ENCODE measurements around the gene UPF3A.

DNA sequence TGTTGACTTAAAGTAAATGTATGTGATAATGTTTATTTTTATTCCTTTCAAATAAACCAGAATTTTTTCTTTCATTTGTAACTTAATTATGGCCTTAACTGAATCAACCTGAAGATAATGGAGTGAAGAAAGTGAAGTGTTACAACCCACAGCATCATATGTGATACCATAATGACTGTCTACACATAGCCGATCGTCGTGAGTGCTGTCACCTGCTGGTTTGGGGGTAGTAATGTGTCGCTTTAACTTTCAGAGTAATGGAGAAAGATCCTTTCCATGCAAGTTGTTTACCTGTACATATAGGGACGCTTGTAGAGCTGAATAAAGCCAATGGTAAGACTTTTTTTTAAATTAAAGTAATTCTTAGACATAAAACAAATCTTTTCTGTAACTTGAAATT, 36.8 kb upstream of the UPF3A start:
- TF ChIP-seq SRSF7 (optimal IDR thresholded peaks at IDR 0.05; ENCODE audit: low read depth, low read length) (no peak), CTCF (IDR thresholded peaks at IDR 0.05 in 2 of 3, conservative IDR thresholded peaks at IDR 0.05 in 1 of 3; ENCODE audit: insufficient read depth in 2 of 3, low read depth in 1 of 3, low read length in 3 of 3) (0 out of 6 replicates have a peak, but pooled peaks of 1 of the 3 experiments have one; percentile 8), KDM1A (IDR thresholded peaks at IDR 0.05) (no peak), BHLHE40 (IDR thresholded peaks at IDR 0.05; ENCODE audit: low read length) (no peak), PRPF4 (IDR thresholded peaks at IDR 0.05; ENCODE audit: insufficient read depth, low read depth, low read length, poor library complexity, severe bottlenecking) (no peak), POLR2A (conservative IDR thresholded peaks at IDR 0.05) (no peak), ZNF253 (CRISPR knock-in tag; conservative IDR thresholded peaks at IDR 0.05) (no peak)

All from K562 (cell line).